ENCODE results near the gene CYP2J2. TPM values are rescaled to one million over a fixed set of nuclear protein-coding genes. Genes with fewer than 3 reads are reported as not detected.
A peak's percentile ranks its signal among the peaks of the same experiment; 100 is the strongest.

The CYP2J2 gene
- total and polyA plus RNA-seq, 8 donors = 1.9 to 3.5 (median 2.3) TPM

GRCh38 chr1:59906931-59907330, 19.6 kb downstream of the CYP2J2 start:
- no peak overlapping the region for H3K4me3 ChIP-seq
- no peaks in the 10 kb centered on the region for H3K36me3 ChIP-seq
- DNase-seq = no peak
- no peaks in the 10 kb centered on the region for H3K9me3 ChIP-seq
- no peaks in the 10 kb centered on the region for H3K27me3 ChIP-seq
- no peaks in the 10 kb centered on the region for H3K4me1 ChIP-seq
- no peak overlapping the region for H3K27ac ChIP-seq
- no peak for TF ChIP-seq CTCF (IDR thresholded peaks at IDR 0.05)
- intact Hi-C loops (cut with DNase I) = no loop called here
- no peak for ATAC-seq

GRCh38 chr1:59903141-59903754, 23.3 kb downstream of the CYP2J2 start:
- intact Hi-C loops (cut with DNase I) = no loop called here
- H3K27ac ChIP-seq = no peak overlapping the region
- no peaks in the 10 kb centered on the region for H3K4me1 ChIP-seq
- no peak for TF ChIP-seq CTCF (IDR thresholded peaks at IDR 0.05)
- H3K36me3 ChIP-seq = no peaks in the 10 kb centered on the region
- peak; percentile 76 for ATAC-seq
- no peak overlapping the region for H3K4me3 ChIP-seq
- H3K27me3 ChIP-seq = no peaks in the 10 kb centered on the region
- no peaks in the 10 kb centered on the region for H3K9me3 ChIP-seq
- no peak for DNase-seq

GRCh38 chr1:59901770-59902388, 24.7 kb downstream of the CYP2J2 start:
- TF ChIP-seq CTCF (IDR thresholded peaks at IDR 0.05) = no peak

GRCh38 chr1:59900640-59901039, 25.9 kb downstream of the CYP2J2 start:
- TF ChIP-seq CTCF (IDR thresholded peaks at IDR 0.05) = no peak
- H3K36me3 ChIP-seq = no peaks in the 10 kb centered on the region
- H3K4me1 ChIP-seq = no peaks in the 10 kb centered on the region
- DNase-seq (no peak), ATAC-seq (no peak)
- no peaks in the 10 kb centered on the region for H3K9me3 ChIP-seq
- no peaks in the 10 kb centered on the region for H3K27me3 ChIP-seq
- no peak overlapping the region for H3K4me3 ChIP-seq
- intact Hi-C loops (cut with DNase I) = no loop called here
- no peak overlapping the region for H3K27ac ChIP-seq

More at GRCh38 chr1:59901770-59902388, 24.7 kb downstream of the CYP2J2 start:
- Histone ChIP-seq H3K27ac (no peak overlapping the region), H3K36me3 (no peaks in the 10 kb centered on the region), H3K9me3 (no peaks in the 10 kb centered on the region), H3K27me3 (no peaks in the 10 kb centered on the region), H3K4me3 (no peak overlapping the region), H3K4me1 (no peaks in the 10 kb centered on the region)
- DNase-seq (no peak), ATAC-seq (peak; percentile 78)
- intact Hi-C loops (cut with DNase I) = no loop called here

- intact Hi-C loops (cut with DNase I) = no loop called here
- no peak for TF ChIP-seq CTCF (IDR thresholded peaks at IDR 0.05)
- H3K4me3 ChIP-seq = no peak overlapping the region
- no peaks in the 10 kb centered on the region for H3K4me1 ChIP-seq
- no peak overlapping the region for H3K27ac ChIP-seq
- no peaks in the 10 kb centered on the region for H3K36me3 ChIP-seq
- ATAC-seq = no peak
- no peak for DNase-seq
- no peaks in the 10 kb centered on the region for H3K9me3 ChIP-seq
- no peaks in the 10 kb centered on the region for H3K27me3 ChIP-seq
Observed at GRCh38 chr1:59898927-59899326, 27.6 kb downstream of the CYP2J2 start.

All from left lung (tissue), 10 donors.